K562 (cell line): ENCODE measurements around the gene RFPL2. TPM values are rescaled to one million over a fixed set of nuclear protein-coding genes. Genes with fewer than 3 reads are reported as not detected.
"Not testable (repeated sequence)": the region's sequence is repeated elsewhere in the genome, so short reads cannot be mapped to it uniquely, and the experiment has no call there.

Experiments used
- ATAC-seq: fragments of 200-7000 bp; cut with Tn5 transposase; 3 replicates; pipeline ENCODE4 v1.9.1; 2020; ENCODE audit warnings: moderate library complexity
- BruUV-seq: library from RNA; stranded (reverse); fragments of 400-500 nt; replicated peaks from 2 replicates; lab custom pipeline; 2021; lab: Mats Ljungman, UMichigan
- CTCF ChIA-PET: fragments of 300-600 bp; formaldehyde crosslinking; extraction: SDS; loops from one replicate; lab custom pipeline; 2021; ENCODE audit warnings: low intra/inter-chr PET ratio; lab: Yijun Ruan, JAX
- POLR2A ChIA-PET: fragments of 300-600, 350-650 bp; sonication (Branson Sonifier 250); formaldehyde crosslinking; extraction: SDS; loops from one replicate; lab custom pipeline; 2021; ENCODE audit warnings: antibody characterized with exemption, inconsistent platforms; lab: Yijun Ruan, JAX
- DNase-seq, 4 experiments: peaks; one replicate each; pipeline versions ENCODE4 v3.0.0 to v3.0.0-alpha.2; 2011 to 2018; ENCODE audit warnings: low spot score in 3 of 4, mixed read lengths in 3 of 4; ENCODE audit errors: extremely low read depth in 1 of 4
- FAIRE-seq: peaks from 2 replicates; lab custom pipeline; 2011; peaks lifted over from hg19 to GRCh38; lab: Jason Lieb, UNC
- H2AFZ ChIP-seq: 2 replicates; pipeline ENCODE4 v1.6.0; 2011; ENCODE audit warnings: low read depth, low read length, control low read depth, inconsistent platforms
- H3K27ac ChIP-seq: fragments of 200-600 bp; 3 replicates; pipeline ENCODE4 v1.8.0; 2011; ENCODE audit warnings: low read depth, mild to moderate bottlenecking, control low read depth, inconsistent platforms, low read length, moderate library complexity, mixed read lengths; ENCODE audit errors: extremely low read depth
- H3K27me3 ChIP-seq, 2 experiments: fragments of 300-600 bp in 1 of 2; 2 replicates in 1 of 2; 3 replicates in 1 of 2; pipeline versions ENCODE4 v1.6.0 to v1.8.0; 2011; ENCODE audit warnings: inconsistent platforms in 2 of 2, low read length in 2 of 2, mild to moderate bottlenecking in 1 of 2, mixed read lengths in 1 of 2, moderate library complexity in 1 of 2; ENCODE audit not compliant: control insufficient read depth in 2 of 2, insufficient read depth in 2 of 2
- H3K36me3 ChIP-seq: fragments of 300-600 bp; 3 replicates; pipeline ENCODE4 v1.8.0; 2011; ENCODE audit warnings: mild to moderate bottlenecking, low read length, inconsistent platforms; ENCODE audit not compliant: control insufficient read depth, insufficient read depth
- H3K4me1 ChIP-seq, 2 experiments: fragments of 200-600 bp in 1 of 2; replicated peaks in 1 of 2; 2 replicates in 1 of 2; 3 replicates in 1 of 2; pipeline versions ENCODE4 v1.5.1 to v1.8.0; 2011; ENCODE audit warnings: inconsistent platforms in 2 of 2, low read length in 2 of 2, mild to moderate bottlenecking in 1 of 2, mixed read lengths in 1 of 2, moderate library complexity in 1 of 2; ENCODE audit not compliant: control insufficient read depth in 2 of 2, insufficient read depth in 2 of 2
- H3K4me2 ChIP-seq: 2 replicates; pipeline ENCODE4 v1.6.1; 2011; ENCODE audit warnings: low read length, control low read depth, inconsistent platforms, mixed read lengths; ENCODE audit not compliant: insufficient read depth
- H3K4me3 ChIP-seq: fragments of 200-600 bp; sonication (generic), shearing (Covaris generic); 2 replicates; pipeline ENCODE4 v1.5.1; 2016; ENCODE audit warnings: control low read depth, inconsistent platforms
- H3K79me2 ChIP-seq: fragments of 200-600 bp; 3 replicates; pipeline ENCODE4 v1.8.0; 2011; ENCODE audit warnings: low read length, inconsistent platforms; ENCODE audit not compliant: control insufficient read depth, insufficient read depth
- H3K9ac ChIP-seq, 2 experiments: 2 replicates each; pipeline versions ENCODE4 v1.6.0 to v1.6.1; 2011; ENCODE audit warnings: low read depth in 2 of 2, low read length in 2 of 2, control low read depth in 1 of 2, inconsistent platforms in 1 of 2, mild to moderate bottlenecking in 1 of 2, mixed read lengths in 1 of 2; ENCODE audit not compliant: insufficient read depth in 1 of 2
- H3K9me1 ChIP-seq: one replicate; pipeline ENCODE4 v1.6.0; 2011; ENCODE audit warnings: inconsistent platforms, mild to moderate bottlenecking, low read length, moderate library complexity; ENCODE audit not compliant: control insufficient read depth, insufficient read depth
- H3K9me3 ChIP-seq: replicated peaks from 2 replicates; pipeline ENCODE4 v1.5.1; 2011; ENCODE audit warnings: low read depth, low read length, inconsistent platforms; ENCODE audit not compliant: control insufficient read depth, insufficient read depth
- H4K20me1 ChIP-seq: replicated peaks from 2 replicates; pipeline ENCODE4 v1.6.1; 2011; ENCODE audit warnings: low read length, inconsistent platforms, mixed read lengths; ENCODE audit not compliant: control insufficient read depth, insufficient read depth
- CC2D1A ChIP-seq: fragments of 450-650 bp; IDR thresholded peaks from 2 replicates; pipeline ENCODE4 v1.6.1; 2017; ENCODE audit warnings: mild to moderate bottlenecking
- GATAD2B ChIP-seq: fragments of 450-650 bp; IDR thresholded peaks from 2 replicates; pipeline ENCODE4 v1.6.1; 2017; ENCODE audit warnings: mild to moderate bottlenecking, borderline replicate concordance
- HDAC2 ChIP-seq: fragments of 450-650 bp; IDR thresholded peaks from 2 replicates; pipeline ENCODE4 v1.6.1; 2016; ENCODE audit warnings: mild to moderate bottlenecking
- HDAC8 ChIP-seq: fragments of 450-650 bp; IDR thresholded peaks from 2 replicates; pipeline ENCODE4 v1.6.1; 2016; ENCODE audit warnings: mild to moderate bottlenecking, missing genetic modification characterization, moderate library complexity, missing compliant biosample characterization
- L3MBTL2 ChIP-seq: fragments of 450-650 bp; IDR thresholded peaks from 2 replicates; pipeline ENCODE4 v1.6.1; 2016; ENCODE audit warnings: mild to moderate bottlenecking, moderate library complexity
- MYNN ChIP-seq, 2 experiments: sonication (generic); formaldehyde crosslinking in 1 of 2; IDR thresholded peaks; 2 replicates each; pipeline versions ENCODE4 v1.5.0 to v1.6.1; 2016 to 2020; ENCODE audit warnings: antibody characterized with exemption in 1 of 2, missing genetic modification reagents in 1 of 2
- OTX1 ChIP-seq: fragments of 450-650 bp; formaldehyde crosslinking; IDR thresholded peaks from 2 replicates; pipeline ENCODE4 v1.4.0; 2022; ENCODE audit warnings: mild to moderate bottlenecking
- PRPF4 ChIP-seq: fragments of 200-400 bp; formaldehyde crosslinking; IDR thresholded peaks from one replicate; pipeline ENCODE4 v1.6.1; 2017; ENCODE audit warnings: low read length, low read depth, mild to moderate bottlenecking; ENCODE audit not compliant: insufficient read depth, poor library complexity, severe bottlenecking
- SIX5 ChIP-seq, 2 experiments: IDR thresholded peaks; 2 replicates each; pipeline ENCODE4 v1.6.1; 2011; ENCODE audit warnings: low read length in 2 of 2, borderline replicate concordance in 1 of 2, low read depth in 1 of 2, mild to moderate bottlenecking in 1 of 2, moderate library complexity in 1 of 2; ENCODE audit not compliant: insufficient read depth in 1 of 2
- SRSF1 ChIP-seq: fragments of 200-400 bp; formaldehyde crosslinking; IDR thresholded peaks from 2 replicates; pipeline ENCODE4 v1.6.1; 2017; ENCODE audit warnings: mild to moderate bottlenecking, low read depth, low read length, moderate library complexity
- ZNF12 ChIP-seq: sonication (generic); formaldehyde crosslinking; IDR thresholded peaks from 2 replicates; pipeline ENCODE4 v1.4.0; 2020; ENCODE audit warnings: mild to moderate bottlenecking, missing genetic modification reagents
- ZNF764 ChIP-seq: fragments of 250-450 bp; sonication (Bioruptor Pico); IDR thresholded peaks from 2 replicates; pipeline ENCODE4 v1.4.0; 2020; ENCODE audit warnings: low read depth, mild to moderate bottlenecking, moderate library complexity
- ZNF785 ChIP-seq: fragments of 250-450 bp; sonication (Bioruptor Pico); IDR thresholded peaks from 2 replicates; pipeline ENCODE4 v1.4.0; 2020; ENCODE audit warnings: mild to moderate bottlenecking
- WGBS: fragments of 100-300 bp; shearing (Covaris generic); methylation state at CpG from one replicate; pipeline ENCODE4 v1.1.6; 2016; ENCODE audit warnings: low coverage, mixed read lengths; ENCODE audit not compliant: insufficient coverage; ENCODE audit errors: missing lambda C conversion rate; 5-methylcytosine and 5-hydroxymethylcytosine counted together
- in situ Hi-C: fragments of 300-500 bp; cut with MboI; formaldehyde crosslinking; loops from 4 replicates; pipeline ENCODE4 v1.15.0; 2018; ENCODE audit warnings: inconsistent platforms, mixed read lengths
- intact Hi-C: fragments of 100-400 bp; cut with micrococcal nuclease; formaldehyde crosslinking; loops from 2 replicates; pipeline ENCODE4 v1.14.2; 2022
- polyA plus RNA-seq, 8 experiments: library from polyadenylated mRNA; depleted of rRNA in 4 of 8; stranded (reverse) in 5 of 8; unstranded in 3 of 8; fragments of >200 nt; fragmentation: Nextera tagmentation in 2 of 8; fragmentation: Illumina TruSeq in 1 of 8; extraction: Ambion mirVana in 2 of 8; extraction: Trizol in 1 of 8; gene quantifications; 2 replicates each; pipeline versions ENCODE4 v1.2.1 to v1.2.3, GENCODE V29; 2011 to 2014; ENCODE audit warnings: inconsistent platforms in 1 of 8, missing spikeins in 1 of 8
- total RNA-seq, 7 experiments: library from RNA; depleted of rRNA in 6 of 7; stranded (reverse); fragments of >200 nt in 6 of 7; fragmentation: Illumina TruSeq in 2 of 7; extraction: Trizol in 2 of 7; gene quantifications; 2 replicates each; pipeline versions ENCODE4 v1.2.1 to v1.2.3, GENCODE V29; 2011 to 2021; ENCODE audit warnings: low replicate concordance in 1 of 7
- TF ChIP-seq, protein P1 (sequence below): sonication (generic); formaldehyde crosslinking; IDR thresholded peaks from 2 replicates; pipeline ENCODE4 v1.8.0; 2023; ENCODE audit warnings: mild to moderate bottlenecking, missing genetic modification reagents

The RFPL2 gene
- total and polyA plus RNA-seq, 9 of the 15 experiments (the other 6 are each of a cell fraction or from before 2014, with no cell fraction given): not detected

DNA sequence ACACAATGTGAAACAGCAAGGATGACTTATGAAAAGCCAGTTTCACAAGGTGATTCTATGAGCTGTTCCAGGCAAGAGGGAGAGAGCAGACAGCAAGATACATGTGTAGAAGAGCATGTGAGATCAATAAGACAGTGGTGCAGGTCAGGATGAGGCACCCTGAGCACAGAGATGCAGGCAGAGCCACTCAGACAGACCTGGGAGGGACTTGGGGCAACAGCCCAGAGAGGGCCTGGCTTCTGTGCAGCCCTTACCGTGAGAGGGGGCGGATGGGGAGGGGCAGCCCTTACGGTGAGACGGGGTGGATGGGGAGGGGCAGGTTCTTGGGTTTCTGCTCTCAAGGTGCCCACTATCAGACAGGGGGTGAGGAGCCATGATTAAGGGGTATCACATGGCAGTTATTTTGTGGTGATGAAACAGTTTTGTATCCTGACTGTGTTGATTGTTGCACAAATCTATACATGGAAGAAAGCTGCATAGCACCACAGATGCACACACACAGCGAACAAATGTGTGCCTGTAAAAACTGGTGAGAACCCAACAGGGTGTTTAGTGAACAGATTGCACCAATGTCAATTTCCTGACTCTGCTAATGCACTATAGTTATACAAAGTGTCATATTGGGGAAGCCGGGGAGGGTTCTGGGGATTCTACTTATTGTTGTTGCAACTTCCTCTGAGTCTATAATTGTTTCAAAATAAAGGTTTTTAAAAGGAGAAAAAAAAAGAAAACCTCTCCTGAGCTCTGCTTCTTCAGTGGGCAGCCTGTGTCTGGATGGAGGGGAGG lies 40.6 kb downstream of the RFPL2 start:
- Histone ChIP-seq H3K9me3 (no peaks in the 10 kb centered on the region), H3K4me1 (no peaks in the 10 kb centered on the region), H3K9me1 (no peaks in the 10 kb centered on the region), H2AFZ (no peak overlapping the region), H3K79me2 (no peaks in the 10 kb centered on the region), H3K27ac (no peak overlapping the region), H3K4me2 (no peak overlapping the region), H3K9ac (no peak overlapping the region), H3K4me3 (no peak overlapping the region), H3K36me3 (no peaks in the 10 kb centered on the region), H3K27me3 (no peaks in the 10 kb centered on the region; a peak in 1 of 5 replicates), H4K20me1 (no peaks in the 10 kb centered on the region)
- BruUV-seq: no TSS peak
- ChIA-PET CTCF (no interaction called here), POLR2A (no interaction called here)
- DNase-seq (no peak), FAIRE-seq (no peak), ATAC-seq (no peak)
- TF ChIP-seq HDAC2 (no peak), SRSF1 (no peak), ZNF764 (CRISPR knock-in tag) (no peak), ZNF785 (CRISPR knock-in tag) (no peak), MYNN (IDR thresholded peaks at IDR 0.05) (no peak), MYNN (CRISPR knock-in tag; IDR thresholded peaks at IDR 0.05) (no peak), ZNF12 (CRISPR knock-in tag) (no peak), SIX5 (IDR thresholded peaks at IDR 0.05; ENCODE audit: borderline replicate concordance in 1 of 2, insufficient read depth in 1 of 2, low read depth in 1 of 2, low read length in 2 of 2) (no peak), L3MBTL2 (no peak), GATAD2B (no peak), PRPF4 (no peak), HDAC8 (tag) (no peak), OTX1 (no peak), CC2D1A (no peak)
- TF ChIP-seq, protein P1, sequence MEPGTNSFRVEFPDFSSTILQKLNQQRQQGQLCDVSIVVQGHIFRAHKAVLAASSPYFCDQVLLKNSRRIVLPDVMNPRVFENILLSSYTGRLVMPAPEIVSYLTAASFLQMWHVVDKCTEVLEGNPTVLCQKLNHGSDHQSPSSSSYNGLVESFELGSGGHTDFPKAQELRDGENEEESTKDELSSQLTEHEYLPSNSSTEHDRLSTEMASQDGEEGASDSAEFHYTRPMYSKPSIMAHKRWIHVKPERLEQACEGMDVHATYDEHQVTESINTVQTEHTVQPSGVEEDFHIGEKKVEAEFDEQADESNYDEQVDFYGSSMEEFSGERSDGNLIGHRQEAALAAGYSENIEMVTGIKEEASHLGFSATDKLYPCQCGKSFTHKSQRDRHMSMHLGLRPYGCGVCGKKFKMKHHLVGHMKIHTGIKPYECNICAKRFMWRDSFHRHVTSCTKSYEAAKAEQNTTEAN (CRISPR knock-in tag): no peak
- intact Hi-C loops: no loop called here
- WGBS: 2% methylated on average over 5 of the region's 6 CpGs
- in situ Hi-C loops: no loop called here

DNA sequence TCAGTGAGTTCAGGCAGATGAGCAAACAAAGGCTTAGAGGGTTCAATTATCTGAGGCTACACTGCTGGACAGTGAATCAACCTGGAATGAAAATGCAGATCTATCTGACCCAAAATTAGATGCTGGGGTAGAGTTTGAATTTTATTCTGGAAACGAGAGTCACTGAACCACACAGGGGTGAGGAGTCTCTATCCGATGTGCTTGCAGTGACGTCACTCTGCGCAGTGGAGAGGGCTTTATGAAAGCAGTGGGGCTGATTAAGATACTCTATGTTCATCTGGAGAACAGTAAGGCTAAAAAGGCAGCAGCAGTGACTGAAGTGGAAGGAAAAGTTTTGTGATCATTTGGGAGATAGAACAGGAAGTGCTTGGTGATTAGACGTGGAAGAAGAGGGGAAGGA lies 44.5 kb downstream of the RFPL2 start:
- BruUV-seq, H3K27me3 ChIP-seq, DNase-seq, in situ Hi-C loops, H3K27ac ChIP-seq, H3K9me3 ChIP-seq, H3K9ac ChIP-seq, ATAC-seq, H3K4me2 ChIP-seq, H2AFZ ChIP-seq, H3K4me1 ChIP-seq, H3K9me1 ChIP-seq, H3K4me3 ChIP-seq, intact Hi-C loops, H3K36me3 ChIP-seq, H3K79me2 ChIP-seq, POLR2A ChIA-PET, H4K20me1 ChIP-seq, CTCF ChIA-PET: not testable (repeated sequence)
- WGBS: 3% methylated on average over 4 of the region's 5 CpGs
- FAIRE-seq: peak; percentile 60
